Subcutaneous abdominal adipose tissue (tissue), 5 donors: Measurements from ENCODE around the gene ADRB2.
A peak's percentile ranks its signal among the peaks of the same experiment; 100 is the strongest.

Experiments used
- H3K27ac ChIP-seq: one replicate; pipeline ENCODE4 v1.7.0; 2013; ENCODE audit warnings: low read depth, mild to moderate bottlenecking, inconsistent platforms, low read length, moderate library complexity
- H3K27me3 ChIP-seq, 5 donors: one replicate each; pipeline ENCODE4 v1.7.0; 2013; ENCODE audit warnings: low read length in 5 of 5, inconsistent platforms in 1 of 5; ENCODE audit not compliant: control insufficient read depth in 5 of 5, insufficient read depth in 4 of 5
- H3K36me3 ChIP-seq, 5 donors: one replicate each; pipeline ENCODE4 v1.7.0; 2013; ENCODE audit warnings: low read length in 5 of 5; ENCODE audit not compliant: control insufficient read depth in 5 of 5, insufficient read depth in 5 of 5
- H3K4me1 ChIP-seq, 5 donors: one replicate each; pipeline ENCODE4 v1.7.0; 2013; ENCODE audit warnings: low read length in 5 of 5, mild to moderate bottlenecking in 3 of 5, moderate library complexity in 1 of 5; ENCODE audit not compliant: control insufficient read depth in 5 of 5, insufficient read depth in 5 of 5
- H3K4me3 ChIP-seq, 5 donors: one replicate each; pipeline ENCODE4 v1.7.0; 2013; ENCODE audit warnings: low read length in 5 of 5, low read depth in 1 of 5
- H3K9ac ChIP-seq, 5 donors: one replicate each; pipeline ENCODE4 v1.7.0; 2013; ENCODE audit warnings: low read length in 5 of 5, mild to moderate bottlenecking in 4 of 5, moderate library complexity in 3 of 5
- H3K9me3 ChIP-seq, 5 donors: one replicate each; pipeline ENCODE4 v1.7.0; 2013; ENCODE audit warnings: low read length in 5 of 5; ENCODE audit not compliant: control insufficient read depth in 5 of 5
- donor health status: healthy.
- donor health status: healthy.
- donor health status: healthy.
- donor health status: healthy.
- donor health status: healthy.

Gene ADRB2

DNA sequence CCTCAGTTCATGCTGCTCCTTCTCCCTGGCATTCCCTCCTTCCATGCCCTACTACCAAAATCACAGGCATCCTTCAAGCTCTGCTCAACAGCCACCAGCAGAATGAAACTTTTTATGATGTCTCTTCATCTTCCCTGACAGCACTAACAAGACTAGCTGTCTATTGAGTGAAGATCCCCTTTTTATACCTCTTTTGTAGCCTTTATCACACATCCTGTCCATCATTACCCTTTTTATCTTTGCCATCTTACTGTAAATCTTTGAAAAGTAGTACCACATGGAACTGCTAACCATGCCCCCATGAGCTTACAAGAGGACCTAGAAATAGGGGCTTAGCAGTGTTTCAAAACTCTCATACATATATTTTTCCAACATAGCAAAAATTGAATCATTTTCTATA, 10.8 kb upstream of the ADRB2 start:
- H3K27me3 ChIP-seq, result no peaks in the 10 kb centered on the region
- H3K4me3 ChIP-seq, result no peak overlapping the region
- H3K9ac ChIP-seq, result no peak overlapping the region
- no peaks in the 10 kb centered on the region for H3K9me3 ChIP-seq
- H3K4me1 ChIP-seq, result peaks cover 0 to 12% (median 9%) of the 10 kb centered on the region in 5 donors
- H3K27ac ChIP-seq, result no peak overlapping the region
- no peaks in the 10 kb centered on the region for H3K36me3 ChIP-seq

GRCh38 chr5:148816357-148816756, 10.1 kb upstream of the ADRB2 start:
- H3K27me3 ChIP-seq, result no peaks in the 10 kb centered on the region
- no peaks in the 10 kb centered on the region for H3K9me3 ChIP-seq
- H3K9ac ChIP-seq, result no peak overlapping the region
- H3K4me3 ChIP-seq, result no peak overlapping the region
- no peak overlapping the region for H3K27ac ChIP-seq
- peaks cover 0 to 12% (median 9%) of the 10 kb centered on the region in 5 donors for H3K4me1 ChIP-seq
- H3K36me3 ChIP-seq, result no peaks in the 10 kb centered on the region

GRCh38 chr5:148816782-148817181, 9.6 kb upstream of the ADRB2 start:
- H3K4me3 ChIP-seq, result no peak overlapping the region
- peaks cover 0 to 12% (median 9%) of the 10 kb centered on the region in 5 donors for H3K4me1 ChIP-seq
- no peak overlapping the region for H3K27ac ChIP-seq
- no peak overlapping the region for H3K9ac ChIP-seq
- no peaks in the 10 kb centered on the region for H3K9me3 ChIP-seq
- H3K36me3 ChIP-seq, result no peaks in the 10 kb centered on the region
- H3K27me3 ChIP-seq, result no peaks in the 10 kb centered on the region

DNA sequence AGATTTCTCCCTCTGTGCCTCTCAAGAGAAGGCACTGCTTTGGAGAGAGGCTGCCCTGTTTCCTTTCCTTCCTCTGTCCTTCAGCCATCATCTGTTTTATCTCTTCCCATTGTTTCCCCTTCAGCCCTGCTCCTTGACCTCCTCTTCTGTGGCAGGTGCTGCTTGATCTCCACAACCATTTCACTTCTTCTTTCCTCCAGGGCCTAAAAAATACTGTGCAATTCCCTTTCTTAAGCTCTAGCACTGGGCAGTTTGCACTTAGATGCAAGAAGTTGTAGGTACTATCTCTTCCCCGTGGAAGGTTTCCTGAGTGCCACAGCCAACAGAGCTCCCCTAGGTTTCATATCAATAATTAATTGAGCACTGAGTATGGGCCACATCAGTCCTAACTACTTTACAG, 8.8 kb upstream of the ADRB2 start:
- H3K9me3 ChIP-seq, result no peaks in the 10 kb centered on the region
- no peak overlapping the region for H3K4me3 ChIP-seq
- no peaks in the 10 kb centered on the region for H3K27me3 ChIP-seq
- no peaks in the 10 kb centered on the region for H3K36me3 ChIP-seq
- peaks cover 0 to 9% (median 9%) of the 10 kb centered on the region in 5 donors for H3K4me1 ChIP-seq
- H3K27ac ChIP-seq, result no peak overlapping the region
- H3K9ac ChIP-seq, result no peak overlapping the region

- H3K9me3 ChIP-seq, result no peaks in the 10 kb centered on the region
- H3K9ac ChIP-seq, result no peak overlapping the region
- peaks cover 2 to 24% (median 21%) of the 10 kb centered on the region in 5 donors for H3K4me1 ChIP-seq
- H3K27ac ChIP-seq, result no peak overlapping the region
- H3K4me3 ChIP-seq, result no peak overlapping the region
- H3K36me3 ChIP-seq, result no peaks in the 10 kb centered on the region
- no peaks in the 10 kb centered on the region for H3K27me3 ChIP-seq
Measured at GRCh38 chr5:148820461-148821395, 5.7 kb upstream of the ADRB2 start.

DNA sequence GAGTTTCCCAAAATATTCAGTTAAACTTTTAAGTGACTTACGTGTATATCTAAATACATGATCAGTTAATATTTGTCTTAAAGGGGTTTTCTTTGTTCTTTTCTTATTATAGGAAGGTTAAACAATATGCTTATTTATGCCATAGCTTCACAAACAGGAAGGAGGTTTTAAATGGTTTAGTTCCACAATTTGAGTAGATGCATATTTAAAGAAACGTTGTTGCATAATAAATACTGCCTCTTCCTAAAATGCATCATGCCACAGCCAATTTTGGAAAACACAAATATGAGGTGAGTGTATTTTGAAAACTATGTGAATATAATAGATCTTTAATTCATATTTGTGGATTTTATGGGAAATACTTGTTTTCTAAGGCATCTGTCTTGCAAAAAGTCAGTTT, 2.5 kb upstream of the ADRB2 start:
- no peak overlapping the region for H3K27ac ChIP-seq
- no peaks in the 10 kb centered on the region for H3K36me3 ChIP-seq
- peaks cover 4 to 43% (median 39%) of the 10 kb centered on the region in 5 donors for H3K4me1 ChIP-seq
- H3K9ac ChIP-seq, result no peak overlapping the region
- H3K27me3 ChIP-seq, result no peaks in the 10 kb centered on the region
- no peak overlapping the region for H3K4me3 ChIP-seq
- no peaks in the 10 kb centered on the region for H3K9me3 ChIP-seq

DNA sequence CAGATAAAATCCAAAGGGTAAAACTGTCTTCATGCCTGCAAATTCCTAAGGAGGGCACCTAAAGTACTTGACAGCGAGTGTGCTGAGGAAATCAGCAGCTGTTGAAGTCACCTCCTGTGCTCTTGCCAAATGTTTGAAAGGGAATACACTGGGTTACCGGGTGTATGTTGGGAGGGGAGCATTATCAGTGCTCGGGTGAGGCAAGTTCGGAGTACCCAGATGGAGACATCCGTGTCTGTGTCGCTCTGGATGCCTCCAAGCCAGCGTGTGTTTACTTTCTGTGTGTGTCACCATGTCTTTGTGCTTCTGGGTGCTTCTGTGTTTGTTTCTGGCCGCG, 727 bp upstream of the ADRB2 start:
- Histone ChIP-seq H3K4me3 (peak overlapping the region; percentile 75 to 95 (median 92)), H3K4me1 (peaks cover 4 to 61% (median 57%) of the 10 kb centered on the region in 5 donors), H3K36me3 (no peaks in the 10 kb centered on the region), H3K9ac (peak overlapping the region; percentile 75 to 86 (median 83)), H3K27ac (peak overlapping the region; percentile 86), H3K9me3 (no peaks in the 10 kb centered on the region), H3K27me3 (no peaks in the 10 kb centered on the region)

GRCh38 chr5:148826739-148827070, 294 bp downstream of the ADRB2 start:
- Histone ChIP-seq H3K9me3 (no peaks in the 10 kb centered on the region), H3K36me3 (no peaks in the 10 kb centered on the region), H3K9ac (peak overlapping the region; percentile 45 to 91 (median 83)), H3K4me3 (peak overlapping the region; percentile 75 to 97 (median 92)), H3K4me1 (peaks cover 8 to 72% (median 67%) of the 10 kb centered on the region in 5 donors), H3K27me3 (no peaks in the 10 kb centered on the region), H3K27ac (peak overlapping the region; percentile 86)

DNA sequence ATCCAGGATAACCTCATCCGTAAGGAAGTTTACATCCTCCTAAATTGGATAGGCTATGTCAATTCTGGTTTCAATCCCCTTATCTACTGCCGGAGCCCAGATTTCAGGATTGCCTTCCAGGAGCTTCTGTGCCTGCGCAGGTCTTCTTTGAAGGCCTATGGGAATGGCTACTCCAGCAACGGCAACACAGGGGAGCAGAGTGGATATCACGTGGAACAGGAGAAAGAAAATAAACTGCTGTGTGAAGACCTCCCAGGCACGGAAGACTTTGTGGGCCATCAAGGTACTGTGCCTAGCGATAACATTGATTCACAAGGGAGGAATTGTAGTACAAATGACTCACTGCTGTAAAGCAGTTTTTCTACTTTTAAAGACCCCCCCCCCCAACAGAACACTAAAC, 1.3 kb downstream of the ADRB2 start:
- peak overlapping the region; percentile 75 to 97 (median 92) for H3K4me3 ChIP-seq
- H3K9ac ChIP-seq, result peak overlapping the region; percentile 63 to 91 (median 83)
- peak overlapping the region; percentile 86 for H3K27ac ChIP-seq

GRCh38 chr5:148828511-148829247, 2.3 kb downstream of the ADRB2 start:
- no peaks in the 10 kb centered on the region for H3K9me3 ChIP-seq
- peaks cover 11 to 88% (median 85%) of the 10 kb centered on the region in 5 donors for H3K4me1 ChIP-seq
- H3K36me3 ChIP-seq, result peaks cover 0 to 5% (median 0%) of the 10 kb centered on the region in 5 donors
- H3K27ac ChIP-seq, result peak overlapping the region; percentile 86
- H3K9ac ChIP-seq, result peak overlapping the region; percentile 40 to 91 (median 74)
- H3K27me3 ChIP-seq, result no peaks in the 10 kb centered on the region
- H3K4me3 ChIP-seq, result peak overlapping the region; percentile 75 to 97 (median 92)

More for the DNA sequence above, 1.3 kb downstream of the ADRB2 start:
- H3K4me1 ChIP-seq, result peaks cover 11 to 82% (median 76%) of the 10 kb centered on the region in 5 donors
- no peaks in the 10 kb centered on the region for H3K9me3 ChIP-seq
- no peaks in the 10 kb centered on the region for H3K27me3 ChIP-seq
- H3K36me3 ChIP-seq, result peaks cover 0 to 2% (median 0%) of the 10 kb centered on the region in 5 donors
